HG02938 (cell line): Measurements from ENCODE around the gene PRKACG.

Source experiments
- ATAC-seq: cut with Tn5 transposase; IDR thresholded peaks from one replicate; pipeline ENCODE4 v1.9.1; 2021; ENCODE audit warnings: mild to moderate bottlenecking, moderate library complexity; ENCODE audit not compliant: unreplicated experiment

PRKACG gene

DNA sequence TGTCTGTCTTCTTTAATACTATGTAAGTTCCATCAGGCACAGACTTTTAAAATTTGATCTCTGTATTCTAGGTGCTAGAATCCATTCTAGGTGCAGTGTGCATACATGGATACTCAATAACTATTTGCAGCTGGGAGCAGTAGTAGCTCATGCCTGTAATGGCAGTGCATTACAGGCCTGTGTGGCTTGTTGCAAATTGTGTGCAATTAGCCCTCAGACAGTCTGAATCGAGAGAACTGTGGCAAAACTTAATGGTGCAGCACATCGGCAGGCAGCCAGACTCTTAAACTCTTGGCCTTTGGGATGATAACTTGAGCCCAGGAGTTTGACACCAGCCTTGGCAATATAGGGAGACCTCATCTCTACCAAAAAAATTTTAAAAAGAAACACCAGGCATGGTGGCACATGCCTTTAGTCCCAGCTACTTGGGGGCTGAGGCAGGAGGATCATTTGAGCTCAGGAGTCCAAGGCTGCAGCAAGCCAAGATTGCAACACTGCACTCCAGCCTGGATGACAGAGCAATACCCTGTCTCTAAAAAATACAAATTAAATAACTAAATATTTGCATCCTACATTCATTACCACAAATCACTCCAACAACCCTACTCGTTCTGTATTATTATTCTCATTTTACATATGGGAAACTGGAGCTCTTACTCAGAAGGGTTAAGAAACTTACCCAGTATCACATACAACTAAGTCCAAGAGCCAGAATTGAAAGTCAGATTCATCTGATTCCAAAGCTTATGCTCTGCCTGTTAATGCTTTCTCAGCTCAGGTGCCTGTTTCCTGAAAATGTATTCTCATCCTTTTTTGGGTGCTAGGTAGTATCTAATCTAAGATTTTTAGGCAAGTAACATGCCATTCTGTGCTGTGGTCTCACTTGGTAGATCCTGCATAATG is 30.1 kb downstream of the PRKACG start:
- no peak for ATAC-seq

DNA sequence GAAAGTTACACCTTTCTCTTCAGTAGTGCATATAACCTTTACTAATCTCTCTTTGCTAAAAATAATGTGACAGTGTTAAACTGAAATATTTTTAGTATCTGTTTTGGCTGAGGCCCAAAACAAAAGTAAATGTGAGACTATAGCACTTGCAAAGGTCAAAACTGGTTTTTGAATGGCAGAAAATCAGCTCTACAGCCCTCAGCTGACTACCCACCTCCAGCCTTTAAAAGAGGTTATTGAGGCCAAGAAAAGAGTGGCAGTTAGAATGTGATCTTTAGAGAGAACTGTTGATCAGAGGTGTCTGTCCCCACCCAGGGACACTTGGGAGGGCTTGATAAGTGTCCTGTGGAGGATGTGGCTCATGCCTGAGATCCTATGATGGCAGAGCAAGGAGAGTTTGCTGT is 30.9 kb downstream of the PRKACG start:
- no peak for ATAC-seq

DNA sequence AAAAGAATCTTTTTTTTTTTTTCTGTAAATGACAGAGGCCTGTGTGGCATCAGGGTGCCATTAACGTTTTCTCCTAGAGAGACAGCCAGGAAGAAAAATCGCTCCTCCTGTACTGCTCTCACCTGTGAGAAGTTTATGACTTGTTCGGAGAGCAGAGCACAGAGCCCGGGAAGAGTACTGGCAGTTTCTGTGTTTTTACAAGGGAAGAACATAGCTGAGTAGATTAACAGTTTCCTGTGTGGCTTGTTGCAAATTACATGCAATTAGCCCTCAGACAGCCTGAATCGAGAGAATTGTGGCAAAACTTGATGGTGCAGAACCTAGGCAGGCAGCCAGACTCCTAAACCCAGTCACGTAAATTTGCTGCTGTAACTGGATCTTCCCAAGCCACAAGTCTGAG is 32.1 kb downstream of the PRKACG start:
- ATAC-seq, result peak; percentile 37

DNA sequence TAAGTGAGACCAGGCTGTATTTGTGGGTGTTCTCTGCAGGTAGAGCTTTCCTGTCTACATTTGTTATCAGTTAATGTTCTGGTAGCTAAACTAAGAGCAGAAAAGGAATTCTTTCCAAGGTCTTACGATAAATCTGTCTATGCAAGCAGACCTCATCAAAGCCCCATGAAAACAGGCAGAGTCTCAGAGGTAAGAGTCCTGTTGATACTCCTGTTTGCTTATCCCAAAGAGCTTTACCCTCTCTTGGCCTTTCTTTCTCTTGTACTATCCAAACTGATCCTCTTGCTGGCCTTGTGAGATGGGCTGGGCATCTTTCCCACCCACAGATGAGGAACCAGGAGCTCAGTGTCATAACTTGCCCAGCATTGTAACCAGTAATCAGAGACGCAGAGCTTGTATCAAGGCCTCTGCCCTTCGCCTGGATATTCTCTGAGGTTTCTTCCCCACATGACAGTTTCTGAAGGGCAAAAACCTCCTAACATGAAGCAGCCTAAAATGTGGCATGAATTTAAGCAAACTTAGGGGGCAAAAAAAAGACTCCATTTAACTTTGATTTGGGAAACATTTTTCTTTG is 33.5 kb downstream of the PRKACG start:
- ATAC-seq, result no peak

DNA sequence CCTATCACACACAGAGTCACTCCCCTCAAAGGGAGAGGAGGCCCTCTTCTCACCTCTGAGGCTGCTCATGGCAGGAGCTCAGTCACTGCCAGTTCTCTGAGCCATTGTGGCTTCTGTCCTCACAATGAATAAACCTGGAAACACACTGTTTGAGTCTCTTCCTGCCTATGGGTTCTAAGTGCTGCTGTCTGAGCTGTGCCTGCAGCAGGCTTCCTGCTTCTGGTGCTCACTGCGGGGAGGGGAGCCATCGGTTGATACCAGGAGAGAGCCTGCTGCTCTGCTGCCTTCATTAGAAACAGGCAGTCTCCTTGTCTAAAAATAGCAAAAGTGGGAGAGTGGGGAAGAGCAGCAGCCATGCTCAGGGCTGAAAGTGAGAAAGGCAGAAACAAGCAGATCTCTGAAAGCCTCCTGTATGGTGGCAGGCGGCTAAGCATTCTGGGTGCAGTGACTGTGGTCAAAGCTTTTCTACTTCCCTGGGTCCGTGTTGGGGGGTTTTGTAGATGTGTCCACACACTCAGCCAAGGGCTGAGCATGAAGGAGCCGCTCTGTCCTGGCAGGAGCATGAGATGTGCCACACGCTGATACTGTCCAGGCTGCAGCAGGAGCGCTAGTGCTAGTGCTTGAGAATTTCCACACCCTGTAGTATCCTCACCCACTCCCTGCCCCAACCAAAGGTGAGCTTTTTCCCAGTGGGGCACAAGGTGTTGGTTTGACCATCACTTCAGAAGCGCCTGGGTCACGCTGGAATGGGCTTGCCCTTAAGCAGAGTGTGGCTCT is 34.2 kb downstream of the PRKACG start:
- ATAC-seq, result no peak

DNA sequence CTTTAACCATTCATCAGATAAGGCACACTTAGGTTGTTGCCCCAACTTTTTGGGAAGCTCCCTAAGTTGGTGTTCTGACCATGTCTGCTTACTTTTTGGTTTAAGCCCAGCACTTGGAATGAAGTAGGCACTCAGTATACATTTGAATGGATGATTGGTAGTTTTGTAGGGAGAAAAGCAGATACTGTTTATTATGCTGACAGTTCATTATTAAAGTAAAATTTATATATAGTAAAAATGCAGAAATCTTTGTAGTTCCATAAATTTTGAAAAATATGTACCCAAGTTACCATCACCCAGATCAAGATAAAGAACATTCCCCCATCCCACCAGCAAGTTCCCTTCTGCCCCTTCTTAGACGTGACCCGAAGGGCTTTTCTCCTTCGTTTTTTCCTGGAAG is 35.4 kb downstream of the PRKACG start:
- ATAC-seq, result no peak

DNA sequence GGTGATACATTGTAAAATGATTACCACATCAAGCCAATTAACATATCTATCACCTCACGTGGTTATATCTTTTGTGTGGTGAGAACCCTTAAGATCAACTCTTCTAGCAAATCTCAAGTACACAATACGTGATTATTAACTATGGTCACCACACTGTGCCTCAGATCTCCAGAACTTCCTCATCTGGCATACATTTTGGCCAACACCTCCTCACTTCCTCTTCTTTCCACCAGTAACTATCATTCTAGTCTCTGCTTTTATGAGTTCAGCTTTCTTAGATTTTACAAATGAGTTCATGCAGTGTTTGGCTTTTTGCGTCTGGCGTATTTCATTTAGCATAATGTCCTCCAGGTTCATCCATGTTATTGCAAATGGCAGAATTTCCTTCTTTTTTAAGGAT is 35.8 kb downstream of the PRKACG start:
- ATAC-seq, result peak; percentile 37

DNA sequence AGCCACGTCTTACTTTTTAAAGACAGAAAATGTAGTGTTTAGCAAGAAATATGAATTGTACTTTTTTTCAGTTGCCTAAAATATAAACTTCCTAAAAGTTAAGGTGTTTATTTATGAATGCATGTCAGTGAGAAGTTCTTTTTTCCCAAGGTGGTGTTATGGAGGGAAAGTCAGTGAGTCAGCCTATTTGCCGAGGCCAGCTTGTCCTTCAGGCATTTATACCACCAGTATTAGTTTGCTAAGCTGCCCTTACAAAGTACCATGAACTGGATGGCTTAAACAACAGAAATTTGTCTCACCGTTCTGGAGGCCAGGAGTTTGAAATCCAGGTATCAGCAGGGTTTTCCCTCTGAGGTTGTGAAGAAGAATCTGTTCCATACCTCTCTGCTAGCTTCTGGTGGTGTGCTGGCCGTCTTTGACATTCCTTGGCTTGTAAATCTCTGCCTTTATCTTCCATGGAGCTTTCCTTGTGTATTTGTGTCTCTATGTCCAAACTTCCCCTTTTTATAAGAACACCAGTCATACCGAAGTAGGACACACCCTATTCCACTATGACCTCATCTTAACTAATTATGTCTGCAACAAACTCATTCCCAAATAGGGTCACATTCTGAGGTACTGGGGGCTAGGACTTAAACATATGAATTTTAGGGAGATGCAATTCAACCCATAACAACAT is 38.4 kb downstream of the PRKACG start:
- no peak for ATAC-seq

DNA sequence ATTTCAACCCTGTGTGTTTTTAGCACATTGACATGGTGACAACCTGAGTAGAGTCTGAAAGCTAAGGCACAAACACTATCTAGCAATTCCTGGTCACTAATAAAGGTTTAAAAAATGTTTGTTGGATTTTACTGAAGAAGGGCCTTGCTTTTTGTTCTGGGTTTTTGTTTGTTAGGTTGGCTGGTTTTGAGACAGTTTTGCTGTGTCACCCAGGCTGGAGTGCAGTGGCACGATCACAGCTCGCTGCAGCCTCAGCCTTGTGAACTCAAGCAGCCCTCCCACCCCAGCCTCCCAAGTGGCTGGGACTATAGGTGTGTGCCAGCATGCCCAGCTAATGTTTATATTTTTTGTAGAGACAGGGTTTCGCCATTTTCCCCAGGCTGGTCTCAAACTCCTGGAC is 39.0 kb downstream of the PRKACG start:
- no peak for ATAC-seq

DNA sequence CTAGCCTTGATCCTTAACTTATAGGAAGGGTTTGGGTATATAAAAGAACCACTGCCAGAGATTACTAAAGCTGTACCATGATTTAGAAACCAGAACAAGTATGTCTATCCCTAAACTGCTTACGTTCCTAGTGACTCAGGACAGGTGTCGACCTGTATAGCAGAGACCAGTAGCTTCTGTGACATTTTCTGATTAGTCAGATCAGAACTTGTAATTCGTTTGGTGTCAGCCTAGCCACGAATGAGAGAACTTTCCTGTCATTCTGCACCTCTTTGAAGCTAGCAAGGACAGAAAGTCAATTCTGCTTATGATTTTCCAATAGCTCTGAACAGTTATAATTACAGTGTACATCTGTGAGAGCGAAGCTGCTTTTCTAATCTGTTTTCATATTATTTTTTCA is 39.5 kb downstream of the PRKACG start:
- peak; percentile 88 for ATAC-seq

DNA sequence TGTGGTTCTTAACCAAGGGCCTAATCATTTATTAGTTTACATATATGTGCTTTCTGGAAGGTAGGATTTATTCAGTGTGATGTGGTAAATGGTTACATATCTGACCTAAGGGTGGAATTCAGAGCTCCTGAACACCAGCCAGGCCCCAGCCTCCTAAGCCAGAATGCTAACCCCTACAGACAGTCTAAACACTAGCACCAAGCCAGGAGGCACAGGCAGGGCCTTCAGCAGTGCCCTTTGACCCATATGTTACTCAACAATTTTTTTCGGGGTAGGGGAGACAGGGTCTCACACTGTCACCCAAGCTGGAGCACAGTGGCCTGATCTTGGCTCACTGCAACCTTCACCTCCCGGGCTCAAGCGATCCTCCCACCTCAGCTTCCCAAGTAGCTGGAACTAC is 40.3 kb downstream of the PRKACG start:
- ATAC-seq, result no peak

DNA sequence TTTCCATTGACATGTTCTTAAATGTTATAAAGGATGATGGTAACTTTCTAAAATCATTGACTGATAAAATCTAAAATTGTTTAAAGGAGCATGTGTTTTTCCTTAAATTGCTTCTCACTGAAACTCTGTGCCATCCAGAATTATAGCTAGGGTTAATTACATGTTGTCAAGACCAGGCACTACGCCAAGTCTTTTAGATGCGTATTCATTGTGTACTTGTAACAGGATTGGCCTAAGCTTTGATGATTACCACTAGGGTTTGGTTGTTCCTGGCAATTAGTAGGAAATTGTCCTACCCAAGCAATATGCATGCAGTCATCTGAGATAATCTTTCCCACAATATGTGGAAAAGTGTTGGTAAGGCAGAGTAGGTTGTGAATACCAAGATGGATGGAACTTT is 43.8 kb downstream of the PRKACG start:
- ATAC-seq, result no peak

DNA sequence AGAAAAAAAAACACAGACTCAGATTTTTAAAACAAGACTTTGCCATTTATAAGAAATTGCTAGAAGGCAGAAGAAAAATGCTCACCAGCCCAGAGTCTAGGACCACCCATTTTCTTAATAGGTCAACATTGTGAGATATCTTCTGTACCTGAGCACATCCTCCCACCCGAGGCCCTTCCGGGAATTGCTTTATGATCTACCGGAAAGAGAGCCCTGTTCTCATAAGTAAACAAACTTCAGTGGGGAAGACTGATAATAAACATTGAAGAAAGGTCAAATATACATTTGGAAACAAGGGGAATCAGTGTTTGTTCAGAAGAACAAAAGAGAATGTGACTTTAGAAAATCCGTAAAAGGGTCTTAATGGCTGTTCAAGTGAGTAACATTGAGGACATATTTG is 44.4 kb downstream of the PRKACG start:
- no peak for ATAC-seq

DNA sequence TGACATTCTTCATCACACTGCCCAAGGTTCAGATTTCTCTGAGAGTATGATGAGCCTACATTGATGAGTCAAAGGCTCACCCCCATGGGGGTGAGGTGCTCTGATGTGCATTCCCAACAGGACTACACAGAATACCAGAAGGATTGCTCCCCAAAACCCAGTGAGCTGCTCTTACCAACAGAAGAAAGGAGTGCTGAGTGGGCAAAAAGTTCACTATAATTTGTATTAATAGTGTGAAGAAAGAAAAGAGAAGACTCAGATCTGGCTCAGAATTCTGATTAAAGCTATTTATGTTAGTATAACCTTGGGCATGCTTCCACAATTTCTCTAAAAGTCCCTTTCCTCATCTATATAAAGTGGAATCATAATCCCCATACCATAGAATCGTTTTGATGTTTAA is 46.1 kb downstream of the PRKACG start:
- no peak for ATAC-seq

DNA sequence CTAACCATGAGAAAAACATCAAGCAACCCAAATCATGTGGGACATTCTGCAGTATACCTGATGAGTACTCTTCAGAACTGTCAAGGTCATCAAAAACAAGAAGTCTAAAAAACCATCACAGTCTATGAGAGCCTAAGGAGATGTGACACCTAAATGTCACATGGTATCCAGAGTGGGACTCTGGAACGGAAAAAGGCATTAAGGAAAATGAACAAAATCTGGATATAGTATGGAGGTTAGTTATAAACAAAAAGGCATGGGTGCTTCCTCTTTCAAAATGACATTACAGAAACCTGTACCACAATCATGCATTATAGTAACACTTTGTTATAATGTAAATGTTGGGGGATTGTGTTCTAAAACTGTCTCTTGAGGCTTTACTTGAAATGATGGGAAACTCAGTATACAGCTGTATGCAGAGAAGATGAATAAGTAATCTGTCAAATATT is 47.4 kb downstream of the PRKACG start:
- peak; percentile 61 for ATAC-seq

DNA sequence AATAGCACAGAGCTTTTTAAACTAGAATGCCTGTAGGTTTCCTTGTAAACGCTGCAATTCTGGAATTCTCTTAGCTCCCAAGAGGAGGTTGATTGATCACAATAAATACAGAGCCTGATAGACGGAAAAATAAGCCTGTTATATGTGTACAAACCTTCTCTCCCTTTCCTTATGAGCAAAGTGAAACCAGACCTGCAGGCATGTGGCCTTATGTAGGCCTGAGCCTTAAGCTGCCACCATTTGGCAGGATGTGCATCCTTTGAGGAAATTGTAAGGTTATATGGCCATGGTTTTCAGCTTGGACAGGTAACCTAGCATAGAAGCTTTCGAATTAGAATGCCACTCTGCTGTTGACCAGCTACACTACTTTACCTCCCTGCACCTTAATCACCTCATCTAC is 49.1 kb downstream of the PRKACG start:
- no peak for ATAC-seq

DNA sequence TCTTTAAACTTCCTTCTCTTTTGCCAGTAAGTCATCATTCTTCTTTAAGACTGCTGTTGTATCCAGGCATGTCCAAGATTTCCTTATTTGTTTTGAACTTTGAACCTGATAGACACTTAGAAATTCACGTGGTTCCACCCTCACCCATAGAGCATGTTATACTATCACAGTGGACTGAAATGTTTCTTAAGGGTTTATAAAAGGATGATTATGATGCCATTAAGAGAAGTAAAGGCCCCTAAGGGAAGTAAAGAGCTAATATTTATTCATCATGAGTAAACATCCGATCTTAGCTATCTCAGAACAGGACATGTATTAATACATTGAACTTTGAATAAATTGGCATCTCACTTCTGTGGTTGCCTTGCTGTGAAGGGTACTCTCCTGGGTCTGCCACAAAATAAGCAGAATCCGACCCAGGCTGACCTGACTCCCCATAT is 49.8 kb downstream of the PRKACG start:
- ATAC-seq, result no peak

DNA sequence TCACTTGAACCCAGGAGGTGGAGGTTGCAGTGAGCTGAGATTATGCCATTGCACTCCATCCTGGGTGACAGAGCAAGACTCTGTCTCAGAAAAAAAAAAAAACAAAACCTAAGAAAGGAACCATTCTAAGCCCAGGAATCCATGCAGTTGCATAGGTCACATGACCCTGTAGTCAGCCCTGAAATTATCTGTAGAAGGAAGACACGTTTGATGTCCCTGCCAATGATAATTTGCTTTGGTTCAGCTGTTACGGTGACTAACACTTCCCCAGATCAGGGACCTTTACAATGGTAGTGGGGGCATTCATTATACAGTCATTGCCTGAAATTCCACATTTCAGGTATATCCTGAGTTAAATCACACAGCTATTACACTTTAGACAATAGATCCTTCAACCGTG is 50.5 kb downstream of the PRKACG start:
- no peak for ATAC-seq
